H7 (cell line): ENCODE results near the gene KNL1. TPM values are rescaled to one million over a fixed set of nuclear protein-coding genes. Genes with fewer than 3 reads are reported as not detected.
"Not testable (repeated sequence)": the region's sequence is repeated elsewhere in the genome, so short reads cannot be mapped to it uniquely, and the experiment has no call there.

Experiments
- DNase-seq: peaks from one replicate; pipeline ENCODE4 v3.0.0; 2012
- H3K27me3 ChIP-seq: 2 replicates; pipeline ENCODE4 v1.6.0; 2011; ENCODE audit warnings: mild to moderate bottlenecking, low read length; ENCODE audit not compliant: control insufficient read depth, insufficient read depth
- H3K36me3 ChIP-seq: replicated peaks from 2 replicates; pipeline ENCODE4 v1.5.1; 2011; ENCODE audit warnings: low read length; ENCODE audit not compliant: control insufficient read depth, insufficient read depth
- H3K4me3 ChIP-seq: 2 replicates; pipeline ENCODE4 v1.5.1; 2011; ENCODE audit warnings: low read depth, mild to moderate bottlenecking, control low read depth, low read length, moderate library complexity; ENCODE audit not compliant: insufficient read depth
- total RNA-seq: library from RNA; depleted of rRNA; stranded (reverse); fragments of >200 nt; shearing (Covaris generic); gene quantifications from 2 replicates; pipeline ENCODE4 v1.2.3, GENCODE V29; 2014

KNL1 gene
- total RNA-seq, 1 experiment from 2014 or later = 28.4 TPM

DNA sequence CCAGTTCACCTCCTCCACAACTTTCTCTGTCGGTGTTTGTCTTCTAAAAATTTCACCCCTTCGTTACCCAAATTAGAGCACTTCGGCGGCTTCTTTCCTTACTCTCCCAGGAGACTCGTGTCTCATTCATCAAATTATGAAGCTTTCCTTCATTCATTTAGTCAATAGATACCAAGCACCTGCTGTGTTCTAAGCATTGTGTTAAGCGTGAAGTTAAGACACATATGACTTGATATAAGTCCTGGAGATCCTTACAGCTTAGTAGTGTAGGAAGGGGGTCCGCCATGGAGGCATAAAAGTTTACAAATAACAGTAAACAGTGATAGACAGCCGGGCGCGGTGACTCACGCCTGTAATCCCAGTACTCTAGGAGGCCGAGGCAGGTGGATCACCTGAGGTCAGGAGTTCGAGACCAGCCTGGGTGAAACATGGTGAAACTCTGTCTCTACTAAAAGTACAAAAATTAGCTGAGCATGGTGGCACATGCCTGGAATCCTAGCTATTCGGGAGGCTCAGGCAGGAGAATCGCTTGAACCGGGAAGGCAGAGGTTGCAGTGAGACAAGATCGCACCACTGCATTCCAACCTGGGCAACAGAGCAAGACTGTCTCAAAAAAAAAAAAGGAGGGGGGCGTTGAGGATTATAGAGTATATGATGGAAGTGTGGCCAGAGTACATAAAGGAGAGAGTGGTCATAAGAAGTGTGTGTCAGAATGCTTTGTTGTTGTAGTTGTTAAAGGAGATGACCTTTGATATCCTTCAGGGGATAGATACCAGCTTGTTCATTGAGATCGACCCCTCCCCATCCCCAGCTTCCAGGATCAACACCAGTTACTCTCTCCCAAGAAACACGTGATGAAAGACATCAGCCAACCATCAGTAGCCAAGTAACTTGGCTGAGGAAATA, 28.5 kb upstream of the KNL1 start:
- H3K36me3 ChIP-seq = no peaks in the 10 kb centered on the region; the same call in 1 of the 2 replicates
- H3K27me3 ChIP-seq = no peaks in the 10 kb centered on the region
- DNase-seq = no peak
- peak overlapping the region; percentile 13; the same call in 1 of the 2 replicates for H3K4me3 ChIP-seq

GRCh38 chr15:40567111-40567510, 26.9 kb upstream of the KNL1 start:
- no peaks in the 10 kb centered on the region for H3K27me3 ChIP-seq
- no peaks in the 10 kb centered on the region; the same call in 1 of the 2 replicates for H3K36me3 ChIP-seq
- no peak overlapping the region for H3K4me3 ChIP-seq
- peak; percentile 45 for DNase-seq

GRCh38 chr15:40569129-40569953, 24.7 kb upstream of the KNL1 start, which contains the start of gene RPUSD2:
Gene RPUSD2, plus strand, starts transcription at chr15:40569299. Its CDS starts 39 bp downstream, at chr15:40569338.
- H3K27me3 ChIP-seq = no peaks in the 10 kb centered on the region
- peaks cover 10% of the 10 kb centered on the region for H3K36me3 ChIP-seq
- peak within 1 kb of the TSS; percentile 89 for H3K4me3 ChIP-seq
- peak; percentile 95 for DNase-seq

DNA sequence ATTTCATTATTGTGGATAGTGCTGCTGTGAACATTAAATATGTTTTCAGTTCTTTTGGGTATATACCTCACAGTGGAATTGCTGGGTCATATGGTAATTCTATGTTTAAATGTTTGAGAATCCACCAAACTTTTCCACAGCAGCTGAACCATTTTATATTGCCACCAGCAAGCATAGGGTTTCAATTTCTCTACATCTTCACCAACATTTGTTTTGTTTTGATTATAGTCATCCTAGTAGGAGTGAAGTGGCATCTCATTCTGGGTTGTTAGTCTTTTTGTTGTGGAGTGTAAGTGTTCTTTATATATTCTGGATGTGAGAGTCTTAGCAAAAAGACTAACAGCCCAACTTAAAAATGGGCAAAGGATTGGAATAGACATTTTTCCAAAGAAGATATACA, 18.9 kb upstream of the KNL1 start:
- H3K4me3 ChIP-seq = no peak overlapping the region
- H3K36me3 ChIP-seq = peaks cover 10% of the 10 kb centered on the region
- H3K27me3 ChIP-seq = no peaks in the 10 kb centered on the region
- no peak for DNase-seq

DNA sequence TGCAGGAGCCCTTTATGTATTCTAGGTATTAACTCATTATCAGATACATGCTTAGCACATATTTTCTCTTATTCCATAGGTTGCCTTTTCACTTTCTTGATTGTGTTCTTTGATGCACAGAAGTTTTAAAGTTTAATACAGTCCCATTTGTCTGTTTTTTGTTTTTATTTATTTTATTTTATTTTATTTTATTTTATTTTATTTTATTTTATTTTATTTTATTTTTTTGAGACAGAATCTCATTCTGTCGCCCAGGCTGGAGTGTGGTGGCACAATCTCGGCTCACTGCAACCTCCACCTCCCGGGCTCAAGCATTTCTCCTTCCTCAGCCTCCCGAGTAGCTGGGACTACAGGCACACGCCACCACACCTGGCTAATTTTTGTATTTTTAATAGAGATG, 17.1 kb upstream of the KNL1 start:
- not testable (repeated sequence) for H3K27me3 ChIP-seq, H3K4me3 ChIP-seq, DNase-seq
- peaks cover 10% of the 10 kb centered on the region for H3K36me3 ChIP-seq

GRCh38 chr15:40578892-40579291, 15.2 kb upstream of the KNL1 start:
- H3K4me3 ChIP-seq = no peak overlapping the region
- no peaks in the 10 kb centered on the region for H3K27me3 ChIP-seq
- no peak for DNase-seq
- peaks cover 2% of the 10 kb centered on the region for H3K36me3 ChIP-seq

GRCh38 chr15:40581796-40582195, 12.3 kb upstream of the KNL1 start:
- not testable (repeated sequence) for DNase-seq, H3K4me3 ChIP-seq, H3K27me3 ChIP-seq, H3K36me3 ChIP-seq

DNA sequence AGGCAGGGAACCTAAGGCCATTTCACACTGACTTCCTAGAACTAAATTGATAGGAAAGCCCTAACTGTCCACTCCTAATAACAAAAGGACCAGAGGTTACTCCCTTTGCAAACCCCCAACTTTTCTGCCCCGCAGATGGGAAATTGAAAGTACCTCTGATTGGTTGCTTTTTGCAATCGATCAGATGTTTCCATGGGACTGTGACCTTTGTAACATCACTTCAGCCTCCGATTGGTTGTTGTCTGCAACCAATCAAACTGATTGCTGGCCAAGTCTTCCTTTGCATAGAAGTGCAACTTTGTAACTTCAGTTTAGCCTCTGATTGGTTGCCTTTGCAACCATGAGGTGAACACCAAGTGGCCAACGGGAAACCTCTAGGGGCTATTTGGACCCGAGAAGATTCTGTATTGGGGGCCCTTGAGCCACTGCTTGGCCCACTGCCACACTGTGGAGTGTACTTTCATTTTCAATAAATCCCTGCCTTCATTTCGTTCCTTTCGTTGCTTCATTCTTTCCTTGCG, 11.3 kb upstream of the KNL1 start:
- H3K4me3 ChIP-seq = no peak overlapping the region
- H3K36me3 ChIP-seq = no peaks in the 10 kb centered on the region
- no peaks in the 10 kb centered on the region for H3K27me3 ChIP-seq
- DNase-seq = peak; percentile 58

GRCh38 chr15:40584191-40584590, 9.9 kb upstream of the KNL1 start:
- no peak for DNase-seq
- Histone ChIP-seq H3K4me3 (no peak overlapping the region), H3K36me3 (no peaks in the 10 kb centered on the region), H3K27me3 (no peaks in the 10 kb centered on the region; the same call in 1 of the 2 replicates)

DNA sequence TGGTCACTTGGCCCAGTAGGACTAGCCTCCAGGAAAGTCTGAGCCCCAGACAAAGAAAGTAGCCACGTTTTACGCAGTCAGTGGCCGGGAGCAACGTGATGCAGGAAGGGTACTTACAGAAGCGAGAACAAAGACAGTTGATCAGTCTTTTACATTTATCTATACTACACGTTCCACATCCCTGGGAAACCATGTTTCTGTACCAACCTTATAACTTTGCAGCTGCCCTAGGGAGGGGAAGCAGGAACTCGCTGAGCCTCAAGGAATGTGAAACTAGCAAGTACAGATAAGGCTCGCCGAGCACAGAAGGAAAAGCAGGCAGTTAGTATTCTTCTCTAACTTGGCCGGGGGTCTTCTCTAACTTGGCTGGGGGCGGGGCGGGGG, 3.4 kb upstream of the KNL1 start:
- no peaks in the 10 kb centered on the region; the same call in 1 of the 2 replicates for H3K27me3 ChIP-seq
- no peak for DNase-seq
- no peaks in the 10 kb centered on the region for H3K36me3 ChIP-seq
- no peak overlapping the region for H3K4me3 ChIP-seq

- Histone ChIP-seq H3K4me3 (peak overlapping the region; percentile 5; the same call in 1 of the 2 replicates), H3K27me3 (no peaks in the 10 kb centered on the region; the same call in 1 of the 2 replicates), H3K36me3 (no peaks in the 10 kb centered on the region)
- peak; percentile 58 for DNase-seq
These were observed 2.7 kb upstream of the KNL1 start for GRCh38 chr15:40591389-40591788.

DNA sequence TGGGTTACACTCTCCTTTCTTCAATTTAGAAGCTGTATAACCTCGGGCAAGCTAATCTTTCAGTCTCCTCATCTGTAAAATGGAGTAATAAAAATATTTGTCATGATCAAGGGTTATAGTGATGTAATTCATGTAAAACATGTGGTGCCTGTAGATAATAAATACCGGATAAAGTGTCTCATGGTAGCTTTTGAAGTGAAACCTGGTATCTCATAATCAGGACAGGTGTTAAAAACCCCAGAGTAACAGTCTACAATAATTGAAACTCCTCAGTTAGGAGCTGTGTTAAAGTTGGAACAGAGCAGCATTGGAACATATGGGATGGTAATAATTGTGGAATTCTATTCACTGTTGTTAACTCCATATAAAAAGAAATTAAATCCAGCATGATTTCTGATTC, 884 bp upstream of the KNL1 start:
- Histone ChIP-seq H3K4me3 (no peak overlapping the region), H3K36me3 (no peaks in the 10 kb centered on the region), H3K27me3 (no peaks in the 10 kb centered on the region; the same call in 1 of the 2 replicates)
- DNase-seq = no peak

GRCh38 chr15:40594429-40594836, 384 bp downstream of the KNL1 start:
- Histone ChIP-seq H3K36me3 (no peaks in the 10 kb centered on the region), H3K4me3 (peak overlapping the region; percentile 95), H3K27me3 (no peaks in the 10 kb centered on the region)
- peak; percentile 81 for DNase-seq

GRCh38 chr15:40595219-40595618, 1.2 kb downstream of the KNL1 start:
- no peak for DNase-seq
- no peaks in the 10 kb centered on the region for H3K27me3 ChIP-seq
- H3K36me3 ChIP-seq = no peaks in the 10 kb centered on the region
- H3K4me3 ChIP-seq = peak overlapping the region; percentile 95; the same call in 1 of the 2 replicates
